Omental fat pad (tissue), 4 donors: Measurements from ENCODE around the gene HDAC3. TPM values are rescaled to one million over a fixed set of nuclear protein-coding genes. Genes with fewer than 3 reads are reported as not detected.

Experiments used
- ATAC-seq: fragments of 150-250 bp; one replicate; pipeline ENCODE4 v1.9.1; 2016; ENCODE audit warnings: mild to moderate bottlenecking, moderate library complexity; ENCODE audit not compliant: low FRiP score
- DNase-seq: peaks from one replicate; pipeline ENCODE4 v3.0.0-alpha.2; 2019; ENCODE audit warnings: low spot score
- CTCF ChIP-seq, 3 donors: fragments of 450-650 bp; IDR thresholded peaks; one replicate each; pipeline ENCODE4 v1.5.1; 2016 to 2017; ENCODE audit warnings: antibody characterized with exemption in 3 of 3, mild to moderate bottlenecking in 3 of 3, moderate library complexity in 2 of 3
- total RNA-seq, 4 donors: library from RNA; depleted of rRNA; stranded (reverse); fragments of >200 nt; gene quantifications; one replicate each; pipeline ENCODE4 v1.1.0, GENCODE V29; 2016

The HDAC3 gene
- total RNA-seq, 4 donors from 2014 or later, result 31.5 to 50.6 (median 38.5) TPM

GRCh38 chr5:141623186-141623585 is 13.5 kb downstream of the HDAC3 start:
- ATAC-seq (no peak), DNase-seq (no peak)
- no peak for TF ChIP-seq CTCF (IDR thresholded peaks at IDR 0.05)

- DNase-seq, result peak; percentile 96
- peak; percentile 98 for ATAC-seq
- TF ChIP-seq CTCF (IDR thresholded peaks at IDR 0.05), result peak in 2 of 3 donors; percentile 90 to 100
These were observed 17.7 kb downstream of the HDAC3 start, which contains the start of gene DIAPH1 for GRCh38 chr5:141618804-141619554. TSS of gene DIAPH1 (minus strand) at chr5:141619000. CDS start at chr5:141618914, 86 bp downstream.

GRCh38 chr5:141618030-141618803 is 18.4 kb downstream of the HDAC3 start:
- TF ChIP-seq CTCF (IDR thresholded peaks at IDR 0.05), result no peak
- peak; percentile 26 for ATAC-seq
- no peak for DNase-seq

- TF ChIP-seq CTCF (IDR thresholded peaks at IDR 0.05), result no peak
- no peak for DNase-seq
- no peak for ATAC-seq
These were observed 19.0 kb downstream of the HDAC3 start for GRCh38 chr5:141617682-141618029.

- DNase-seq (no peak), ATAC-seq (no peak)
- TF ChIP-seq CTCF (IDR thresholded peaks at IDR 0.05), result no peak
These were observed 19.5 kb downstream of the HDAC3 start for GRCh38 chr5:141617128-141617527.

- ATAC-seq, result no peak
- no peak for TF ChIP-seq CTCF (IDR thresholded peaks at IDR 0.05)
- no peak for DNase-seq
These were observed 20.5 kb downstream of the HDAC3 start for GRCh38 chr5:141615991-141616720.
